NCI-H524 (cell line): Measurements from ENCODE around the gene FAM24B.
"Not testable (repeated sequence)": the region's sequence is repeated elsewhere in the genome, so short reads cannot be mapped to it uniquely, and the experiment has no call there.

Source experiments
- DNase-seq, 2 experiments: peaks; one replicate each; lab custom pipeline; 2025; lab: John Stamatoyannopoulos, UW

The FAM24B gene, protein sequence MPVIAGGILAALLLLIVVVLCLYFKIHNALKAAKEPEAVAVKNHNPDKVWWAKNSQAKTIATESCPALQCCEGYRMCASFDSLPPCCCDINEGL

DNA sequence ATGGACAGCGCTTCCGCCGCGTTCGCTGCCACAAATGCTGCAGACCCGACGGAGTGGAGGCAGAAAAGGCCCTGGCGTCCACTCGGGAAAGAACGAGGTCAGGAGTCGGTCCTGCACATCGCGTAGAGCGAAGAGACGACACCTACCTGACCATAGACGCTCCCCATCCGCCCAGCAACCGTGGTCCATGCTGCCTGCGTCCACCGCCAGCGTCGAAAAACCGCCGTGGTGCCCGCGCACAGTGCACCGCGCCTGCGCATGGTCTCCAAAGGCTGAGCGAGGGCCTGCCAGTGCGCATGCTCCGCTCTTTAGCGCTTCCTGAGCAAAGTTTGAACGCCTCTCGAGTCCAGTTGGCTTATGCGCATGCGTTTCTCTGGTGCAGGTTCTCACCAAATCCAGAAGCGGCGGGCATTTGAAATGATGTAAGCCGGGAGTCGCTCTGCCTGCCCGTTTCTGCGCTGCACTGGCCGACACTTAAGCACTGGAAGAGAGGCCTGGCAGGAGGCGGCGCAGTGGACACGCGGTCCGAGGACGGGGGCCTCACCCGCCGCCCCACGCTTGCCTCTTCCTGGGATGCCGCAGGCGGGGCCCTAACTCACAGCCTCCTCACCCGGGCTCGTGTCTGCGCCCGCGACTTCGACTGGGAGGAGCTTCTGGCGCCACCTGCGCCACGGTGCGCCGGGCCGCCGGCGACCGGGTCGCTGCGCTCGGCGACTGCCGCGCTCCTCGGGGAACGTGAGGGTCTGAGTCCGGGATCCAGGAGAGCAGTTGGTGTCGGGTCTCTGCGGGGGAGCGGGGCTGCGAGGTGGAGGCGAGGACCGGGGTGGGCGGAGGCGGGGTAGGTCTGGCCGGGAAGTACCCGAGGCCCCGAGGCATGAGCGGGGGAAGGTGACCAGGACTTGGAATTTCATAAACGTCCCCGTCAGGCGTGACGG lies at the start of gene FAM24B:
TSS of gene FAM24B (minus strand) at position 243 of the 935 bp plus-strand sequence. CDS start 29,066 bp downstream, outside the sequence.
- peak; percentile 67 to 91 for DNase-seq

DNA sequence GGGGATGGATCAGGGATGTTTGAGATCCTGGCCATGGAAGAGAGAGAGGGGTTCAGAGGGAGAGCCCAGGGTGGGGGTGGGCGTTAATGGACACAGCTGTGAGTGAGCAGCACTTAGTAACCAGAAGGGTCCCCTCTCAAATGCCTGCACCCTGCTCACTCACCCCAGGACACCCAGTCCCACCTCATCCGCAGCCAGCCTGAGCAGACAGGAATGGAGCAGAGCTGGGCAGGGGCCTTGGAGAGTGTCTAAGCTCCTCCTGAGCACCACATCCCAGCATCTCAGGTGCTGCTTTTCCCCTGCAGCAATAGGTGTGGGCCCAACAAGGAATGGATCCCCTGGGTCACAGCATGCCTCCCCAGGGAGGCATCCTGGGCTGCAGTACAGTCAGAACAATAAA lies 36.3 kb upstream of the FAM24B start:
- DNase-seq: no peak

DNA sequence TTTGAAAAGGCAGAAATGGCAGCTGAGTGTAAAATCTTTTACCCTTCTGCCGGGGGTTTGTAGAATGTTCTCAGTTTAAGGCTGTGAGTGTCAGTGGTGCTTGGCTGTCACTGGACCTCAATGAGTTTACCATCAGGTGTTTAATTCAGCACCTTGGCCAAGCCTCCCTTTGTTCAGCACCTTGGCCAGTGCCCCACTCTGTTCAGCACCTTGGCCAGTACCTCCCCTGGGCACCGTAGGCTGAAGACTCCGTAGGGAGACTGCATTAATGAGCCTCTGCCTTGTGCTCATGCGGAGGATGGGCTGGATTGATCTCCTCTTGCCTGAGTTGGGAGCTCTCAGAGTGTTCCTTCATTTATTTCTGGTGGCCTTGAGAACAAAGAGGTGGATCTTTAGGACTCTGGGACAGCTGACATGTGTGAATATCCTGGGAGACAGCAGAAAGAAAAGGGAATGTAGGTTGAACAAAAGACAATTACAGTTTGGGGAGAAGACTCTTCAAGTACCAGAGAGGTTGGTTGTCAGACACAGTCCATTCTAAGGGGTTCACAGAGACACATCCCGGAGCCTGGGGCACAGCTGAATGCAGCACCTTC lies 32.6 kb upstream of the FAM24B start:
- DNase-seq: no peak

DNA sequence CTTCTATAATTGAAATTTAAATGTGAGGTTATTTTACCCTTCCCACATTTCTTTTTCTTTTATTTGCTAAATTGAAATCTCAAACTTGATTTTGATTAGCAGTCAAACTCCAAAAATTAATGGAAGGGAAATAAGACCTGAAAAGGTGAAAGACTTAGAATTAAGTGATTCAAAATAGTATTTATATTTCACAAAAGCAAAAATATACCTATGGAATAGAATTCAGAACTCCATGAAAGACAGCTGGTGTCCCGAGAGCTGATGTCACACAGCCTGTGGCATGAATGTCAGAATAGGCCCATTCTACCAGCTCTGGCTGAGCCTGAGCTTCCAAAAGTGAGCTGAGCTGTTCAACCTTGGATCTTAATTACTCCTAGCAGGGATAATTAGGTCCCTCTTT lies 30.9 kb upstream of the FAM24B start, which contains the start of gene FAM24A:
TSS of gene FAM24A (plus strand) at position 301 of the 400 bp plus-strand sequence. CDS start 1,025 bp downstream, outside the sequence.
- DNase-seq: no peak

- not testable (repeated sequence) for DNase-seq
Measured at GRCh38 chr10:122903861-122904260, 24.5 kb upstream of the FAM24B start.

GRCh38 chr10:122894261-122894944 lies 15.0 kb upstream of the FAM24B start:
- no peak for DNase-seq

GRCh38 chr10:122884166-122884565 lies 4.8 kb upstream of the FAM24B start:
- DNase-seq: no peak

DNA sequence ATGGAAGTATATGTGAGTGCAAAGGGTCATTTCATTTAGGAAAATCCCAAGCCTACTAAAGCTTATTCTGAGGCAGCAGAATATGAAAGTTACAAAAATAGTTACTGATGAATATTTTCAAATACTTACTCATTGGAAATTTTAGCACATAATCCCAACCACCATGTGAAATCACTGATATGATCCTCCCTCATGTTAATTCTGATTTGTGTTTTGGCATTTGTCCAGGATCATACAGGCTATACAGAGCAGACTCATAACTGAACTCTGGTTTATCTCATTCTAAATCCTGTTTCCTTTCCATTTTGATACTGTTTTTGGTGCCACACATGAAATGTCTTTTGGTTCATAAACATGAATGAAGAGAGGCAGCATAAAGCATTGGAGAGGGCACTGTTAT lies 3.4 kb upstream of the FAM24B start:
- DNase-seq: no peak

- no peak for DNase-seq
Measured at GRCh38 chr10:122878799-122879338, 512 bp downstream of the FAM24B start.

DNA sequence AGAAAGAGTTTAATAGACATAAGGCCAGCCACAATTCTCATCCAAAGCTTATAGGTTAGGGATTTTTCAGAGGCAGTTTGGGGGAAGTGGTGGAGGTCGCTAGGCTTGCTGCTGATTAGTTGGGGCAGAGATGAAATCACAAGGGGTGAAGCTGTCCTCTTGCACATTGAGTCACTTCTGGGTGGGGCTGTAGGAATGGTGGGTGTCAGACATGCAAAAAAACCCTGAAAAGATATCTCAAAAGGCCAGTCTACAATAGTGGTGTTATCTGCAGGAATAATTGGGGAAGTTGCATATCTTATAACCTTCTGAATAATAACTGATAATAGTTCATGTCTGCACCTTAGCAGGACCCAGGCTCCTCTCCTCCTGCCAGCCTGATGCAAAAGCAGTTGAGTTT lies 2.1 kb downstream of the FAM24B start:
- no peak for DNase-seq

- no peak for DNase-seq
Measured at GRCh38 chr10:122876467-122876855, 2.9 kb downstream of the FAM24B start.

DNA sequence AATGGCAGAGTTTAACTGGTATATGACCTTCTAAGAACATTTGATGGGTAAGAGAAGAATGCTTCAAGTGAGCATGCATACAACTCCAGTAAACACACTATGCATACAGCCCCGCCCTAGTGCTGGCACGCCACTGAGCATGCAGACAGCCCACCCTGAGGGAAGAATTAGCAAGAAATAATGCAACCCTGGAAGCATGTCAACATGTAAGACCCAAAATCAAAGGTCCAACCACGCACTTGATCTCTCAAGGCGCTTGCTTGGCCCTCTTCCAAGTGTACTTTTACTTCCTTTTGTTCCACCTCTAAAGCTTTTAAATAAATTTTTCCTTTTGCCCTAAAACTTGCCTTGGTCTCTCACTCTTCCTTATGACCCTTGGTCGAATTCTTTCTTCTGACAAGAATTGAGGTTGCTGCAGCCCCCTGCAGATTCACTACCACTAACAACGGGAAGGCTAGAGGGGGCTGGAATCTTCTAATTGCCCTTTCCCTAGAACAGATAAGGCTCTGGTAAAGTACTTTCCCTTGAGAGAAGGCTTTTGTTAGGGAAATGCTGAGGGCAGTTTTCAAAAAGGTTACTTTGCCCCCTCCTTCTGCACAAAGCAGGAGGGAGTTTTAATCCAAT lies 3.4 kb downstream of the FAM24B start:
- DNase-seq: no peak

GRCh38 chr10:122871947-122872346 lies 7.4 kb downstream of the FAM24B start:
- DNase-seq: not testable (repeated sequence)

- not testable (repeated sequence) for DNase-seq
Measured at GRCh38 chr10:122868768-122869167, 10.6 kb downstream of the FAM24B start.

DNA sequence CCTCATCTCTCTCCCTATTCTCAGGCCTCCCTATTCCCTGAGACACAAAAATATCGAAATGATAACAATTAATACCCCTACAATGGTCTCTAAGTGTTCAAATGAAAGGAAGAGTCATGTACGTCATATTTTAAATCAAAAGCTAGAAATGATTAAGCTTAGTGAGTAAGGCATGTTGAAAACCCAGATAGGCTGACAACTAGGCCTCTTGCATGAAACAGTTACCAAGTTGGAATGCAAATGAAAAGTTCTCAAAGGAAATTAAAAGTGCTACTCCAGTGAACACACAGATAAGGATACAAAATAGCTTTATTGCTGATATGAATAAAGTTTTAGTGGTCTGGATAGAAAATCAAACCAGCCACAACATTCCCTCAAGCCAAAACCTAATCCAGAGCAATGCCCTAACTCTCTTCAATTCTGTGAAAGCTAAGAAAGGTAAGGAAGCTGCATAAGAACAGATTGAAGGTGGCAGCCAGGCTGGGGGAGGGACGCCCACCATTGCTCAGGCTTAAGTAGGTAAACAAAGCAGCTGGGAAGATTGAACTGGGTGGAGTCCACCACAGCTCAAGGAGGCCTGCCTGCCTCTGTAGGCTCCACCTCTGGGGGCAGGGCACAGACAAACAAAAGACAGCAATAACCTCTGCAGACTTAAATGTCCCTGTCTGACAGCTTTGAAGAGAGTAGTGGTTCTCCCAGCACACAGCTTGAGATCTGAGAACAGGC lies 12.5 kb downstream of the FAM24B start:
- DNase-seq: not testable (repeated sequence)

DNA sequence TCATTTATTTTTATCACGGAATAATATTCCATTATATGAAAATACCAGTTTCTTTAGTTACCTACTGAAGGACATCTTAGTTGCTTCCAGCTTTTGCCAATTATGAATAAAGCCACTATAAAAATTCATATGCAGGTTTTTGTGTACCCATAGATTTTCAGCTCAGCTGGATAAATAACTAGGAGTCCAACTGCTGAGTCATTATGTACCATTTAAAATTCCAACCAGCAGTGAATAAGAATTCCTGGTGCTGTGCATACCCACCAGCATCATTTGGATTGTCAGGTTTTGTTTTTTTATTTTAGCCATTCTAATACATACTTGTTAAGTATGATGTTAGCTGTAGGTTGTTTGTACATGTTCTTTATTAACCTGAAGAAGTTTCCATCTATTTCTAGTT lies 14.5 kb downstream of the FAM24B start:
- DNase-seq: no peak

GRCh38 chr10:122864194-122864592 lies 15.2 kb downstream of the FAM24B start:
- DNase-seq: no peak

GRCh38 chr10:122863216-122864193 lies 15.9 kb downstream of the FAM24B start:
- DNase-seq: no peak

- no peak for DNase-seq
Measured at GRCh38 chr10:122861711-122862161, 17.6 kb downstream of the FAM24B start.

GRCh38 chr10:122859527-122859926 lies 19.9 kb downstream of the FAM24B start:
- no peak for DNase-seq
